GM12864 (cell line): Measurements from ENCODE around the gene VAMP1.
A peak's percentile ranks its signal among the peaks of the same experiment; 100 is the strongest.
"Not testable (repeated sequence)": the region's sequence is repeated elsewhere in the genome, so short reads cannot be mapped to it uniquely, and the experiment has no call there.

Experiments
- DNase-seq: peaks from one replicate; pipeline ENCODE4 v3.0.0-alpha.2; 2011; ENCODE audit warnings: low read depth
- H3K4me3 ChIP-seq: 2 replicates; pipeline ENCODE4 v1.5.1; 2011; ENCODE audit warnings: mild to moderate bottlenecking, low read depth, low read length, control low read depth
- TF ChIP-seq, protein P1 (sequence below): IDR thresholded peaks from 2 replicates; pipeline ENCODE4 v1.5.1; 2011; ENCODE audit warnings: low read depth, mild to moderate bottlenecking, moderate library complexity, low read length, control low read depth, inconsistent platforms; ENCODE audit errors: missing control alignments

The VAMP1 gene

DNA sequence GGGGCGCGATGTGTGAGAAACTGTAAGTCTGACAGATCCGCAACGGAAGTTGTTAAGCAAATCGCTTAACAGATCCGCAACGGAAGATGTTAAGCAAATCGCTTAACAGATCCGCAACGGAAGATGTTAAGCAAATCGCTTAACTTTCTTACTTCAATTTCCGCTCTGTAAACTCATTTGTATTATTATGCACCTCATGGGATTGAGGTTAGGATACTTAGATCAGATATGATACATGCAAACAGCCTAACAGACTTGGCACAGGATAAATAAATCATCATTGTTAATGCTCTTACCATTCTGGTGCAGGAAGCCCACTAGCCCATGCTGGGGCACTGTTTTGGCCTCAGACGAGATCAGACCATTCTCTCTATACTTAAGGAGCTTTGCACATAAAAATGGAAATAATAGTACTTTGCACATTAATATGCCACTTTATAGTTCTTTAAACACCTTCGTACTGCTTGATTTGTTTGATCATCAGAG is 23.8 kb upstream of the VAMP1 start:
- TF ChIP-seq, protein P1, sequence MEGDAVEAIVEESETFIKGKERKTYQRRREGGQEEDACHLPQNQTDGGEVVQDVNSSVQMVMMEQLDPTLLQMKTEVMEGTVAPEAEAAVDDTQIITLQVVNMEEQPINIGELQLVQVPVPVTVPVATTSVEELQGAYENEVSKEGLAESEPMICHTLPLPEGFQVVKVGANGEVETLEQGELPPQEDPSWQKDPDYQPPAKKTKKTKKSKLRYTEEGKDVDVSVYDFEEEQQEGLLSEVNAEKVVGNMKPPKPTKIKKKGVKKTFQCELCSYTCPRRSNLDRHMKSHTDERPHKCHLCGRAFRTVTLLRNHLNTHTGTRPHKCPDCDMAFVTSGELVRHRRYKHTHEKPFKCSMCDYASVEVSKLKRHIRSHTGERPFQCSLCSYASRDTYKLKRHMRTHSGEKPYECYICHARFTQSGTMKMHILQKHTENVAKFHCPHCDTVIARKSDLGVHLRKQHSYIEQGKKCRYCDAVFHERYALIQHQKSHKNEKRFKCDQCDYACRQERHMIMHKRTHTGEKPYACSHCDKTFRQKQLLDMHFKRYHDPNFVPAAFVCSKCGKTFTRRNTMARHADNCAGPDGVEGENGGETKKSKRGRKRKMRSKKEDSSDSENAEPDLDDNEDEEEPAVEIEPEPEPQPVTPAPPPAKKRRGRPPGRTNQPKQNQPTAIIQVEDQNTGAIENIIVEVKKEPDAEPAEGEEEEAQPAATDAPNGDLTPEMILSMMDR: peak; percentile 24
- DNase-seq: peak; percentile 8
- peak overlapping the region; percentile 90 for H3K4me3 ChIP-seq

DNA sequence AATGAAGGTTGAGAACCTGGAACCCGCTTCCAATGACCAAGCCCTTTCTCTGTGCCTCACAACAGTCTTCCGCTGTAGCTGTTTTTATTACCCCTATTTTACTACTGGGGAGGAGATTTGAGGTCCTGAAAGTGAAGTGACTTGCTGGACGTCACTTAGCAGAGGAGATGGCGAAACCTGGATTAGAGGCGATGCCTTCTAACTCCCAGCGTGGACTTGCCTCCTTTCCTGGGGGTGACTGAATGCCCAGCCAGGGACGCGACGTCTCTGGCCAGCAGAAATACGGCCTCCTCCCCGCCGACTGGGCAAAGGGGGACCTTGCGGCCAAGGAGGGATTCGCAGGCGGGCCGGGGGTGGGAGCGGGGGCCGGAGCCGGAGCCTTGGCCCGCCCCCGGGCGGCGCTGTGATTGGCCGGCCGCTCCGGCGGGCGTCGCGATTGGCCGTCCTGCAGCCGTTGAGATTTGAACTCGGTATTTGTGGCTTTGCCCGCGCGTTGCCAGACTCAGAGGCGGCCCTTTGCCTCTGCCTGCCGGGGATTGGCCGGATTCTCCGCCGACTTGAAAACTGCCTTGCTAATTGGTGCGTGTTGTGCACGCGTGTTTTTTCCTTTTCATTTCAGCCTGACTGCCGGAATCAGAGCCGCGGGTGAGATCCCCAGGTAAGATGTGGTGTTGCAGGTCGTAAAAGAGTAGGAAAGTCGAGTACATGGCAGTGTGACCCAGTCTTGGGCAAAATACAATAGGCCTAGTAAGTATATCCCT is 23.2 kb upstream of the VAMP1 start, which contains the start of gene NCAPD2:
Gene NCAPD2, plus strand, starts transcription at position 606 of the 761 bp plus-strand sequence. CDS start 997 bp downstream, outside the sequence.
- TF ChIP-seq, protein P1: peak; percentile 33
- peak; percentile 90 for DNase-seq
- peak within 1 kb of the TSS; percentile 90 for H3K4me3 ChIP-seq

DNA sequence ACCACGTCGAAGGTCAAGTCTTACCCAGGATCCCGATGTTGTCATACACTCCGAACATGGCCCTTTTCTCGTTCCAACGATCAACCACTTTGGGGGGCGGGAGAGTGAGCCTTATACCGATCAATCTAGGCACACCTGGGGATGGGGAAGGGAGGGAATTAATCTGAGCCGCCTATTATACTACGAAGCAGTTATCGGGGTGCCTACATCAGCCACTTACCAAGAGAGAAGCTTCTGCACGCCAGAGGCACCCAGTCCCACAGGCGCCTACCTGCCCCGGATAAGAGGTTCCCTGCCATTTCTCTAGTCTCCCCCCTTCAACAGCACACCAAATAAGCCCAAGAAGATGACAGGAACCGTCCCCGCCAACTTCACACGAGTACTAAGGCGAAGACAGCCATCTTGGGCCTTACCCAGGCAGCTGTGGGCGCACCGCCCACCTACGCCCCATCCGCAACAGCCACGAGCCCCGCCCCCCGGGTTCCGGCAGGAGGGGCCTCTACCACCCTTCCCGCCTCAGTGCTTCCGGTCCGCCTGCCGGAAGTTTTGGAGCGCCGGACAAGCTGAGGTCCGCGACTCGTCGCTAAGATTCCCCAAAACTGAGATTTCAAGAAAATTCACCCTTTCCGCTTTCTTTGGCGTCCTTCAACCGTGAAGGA is 22.5 kb upstream of the VAMP1 start, which contains the start of gene MRPL51:
Gene MRPL51, minus strand, starts transcription at position 425 of the 659 bp plus-strand sequence. Its CDS starts 126 bp downstream, at position 299.
- H3K4me3 ChIP-seq: peak within 1 kb of the TSS; percentile 90
- TF ChIP-seq, protein P1: no peak
- DNase-seq: peak; percentile 85

DNA sequence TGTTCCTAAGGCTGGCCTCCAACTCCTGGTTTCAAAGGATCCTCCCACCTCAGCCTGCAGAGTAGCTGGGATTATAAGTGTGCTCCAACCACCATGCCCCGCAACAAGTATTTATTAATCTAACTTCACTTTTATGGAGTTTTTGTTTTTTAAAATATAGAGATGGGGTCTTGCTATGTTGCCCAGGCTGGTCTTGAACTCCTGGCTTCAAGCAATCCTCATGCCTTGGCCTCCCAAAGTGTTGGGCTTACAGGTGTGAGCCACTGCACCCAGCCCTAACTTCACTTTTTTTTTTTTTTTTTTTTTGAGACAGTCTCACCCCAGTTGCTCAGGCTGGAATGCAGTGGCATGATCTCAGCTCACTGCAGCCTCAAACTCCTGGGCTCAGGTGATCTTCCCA is 20.2 kb upstream of the VAMP1 start:
- not testable (repeated sequence) for H3K4me3 ChIP-seq, DNase-seq

DNA sequence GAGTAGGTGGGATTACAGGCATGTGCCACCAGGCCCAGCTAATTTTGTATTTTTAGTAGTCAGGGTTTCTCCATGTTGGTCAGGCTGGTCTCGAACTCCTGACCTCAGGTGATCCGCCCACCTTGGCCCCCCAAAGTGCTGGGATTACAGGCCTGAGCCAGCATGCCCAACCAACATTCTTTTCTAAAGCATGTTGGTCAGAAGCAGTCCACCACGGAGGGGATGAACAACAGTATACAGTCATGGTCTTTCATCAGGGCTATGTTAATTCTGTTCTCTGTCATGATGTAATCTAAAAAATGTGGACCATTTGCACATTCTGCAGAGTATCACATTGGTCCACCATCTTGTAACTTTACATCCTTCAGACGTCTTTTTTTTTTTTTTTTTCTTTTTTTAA is 19.0 kb upstream of the VAMP1 start:
- no peak for DNase-seq
- TF ChIP-seq, protein P1: no peak
- H3K4me3 ChIP-seq: no peak overlapping the region

DNA sequence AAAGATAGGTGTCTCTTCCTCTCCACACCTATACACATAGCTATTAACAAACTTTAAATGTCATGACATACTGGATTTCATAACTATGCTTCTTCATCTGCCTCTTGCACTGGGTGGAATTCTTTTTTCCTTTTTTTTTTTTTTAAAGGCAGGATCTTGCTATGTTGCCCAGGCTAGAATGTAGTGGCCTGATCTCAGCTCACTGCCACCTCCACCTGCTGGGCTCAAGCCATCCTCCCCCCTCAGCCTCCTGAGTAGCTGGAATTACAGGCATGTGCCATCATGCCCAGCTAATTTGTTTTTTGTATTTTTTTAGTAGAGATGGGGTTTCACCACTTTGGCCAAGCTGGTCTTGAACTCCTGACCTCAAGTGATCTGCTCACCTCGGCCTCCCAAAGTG is 17.8 kb upstream of the VAMP1 start:
- TF ChIP-seq, protein P1: no peak

DNA sequence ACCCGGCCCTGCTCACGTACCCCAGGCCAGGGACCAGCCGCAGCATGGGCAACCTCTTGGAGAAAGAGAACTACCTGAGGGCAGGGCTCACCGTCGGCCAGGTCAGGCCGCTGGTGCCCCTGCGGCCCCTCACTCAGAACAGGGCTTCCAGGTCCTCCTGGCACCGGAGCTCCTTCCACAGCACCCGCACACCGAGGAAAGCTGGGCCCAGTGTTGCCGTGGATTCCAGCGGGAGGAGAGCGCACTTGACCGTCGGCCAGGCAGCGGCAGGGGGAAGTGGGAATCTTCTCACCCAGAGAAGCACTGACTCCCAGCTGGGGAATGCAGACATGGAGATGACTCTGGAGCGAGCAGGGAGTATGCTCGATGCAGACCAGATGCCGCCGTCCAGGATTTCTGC is 7.9 kb upstream of the VAMP1 start:
- no peak for DNase-seq
- TF ChIP-seq, protein P1: no peak

More for the DNA sequence above, 17.8 kb upstream of the VAMP1 start:
- no peak for DNase-seq
- no peak overlapping the region for H3K4me3 ChIP-seq

DNA sequence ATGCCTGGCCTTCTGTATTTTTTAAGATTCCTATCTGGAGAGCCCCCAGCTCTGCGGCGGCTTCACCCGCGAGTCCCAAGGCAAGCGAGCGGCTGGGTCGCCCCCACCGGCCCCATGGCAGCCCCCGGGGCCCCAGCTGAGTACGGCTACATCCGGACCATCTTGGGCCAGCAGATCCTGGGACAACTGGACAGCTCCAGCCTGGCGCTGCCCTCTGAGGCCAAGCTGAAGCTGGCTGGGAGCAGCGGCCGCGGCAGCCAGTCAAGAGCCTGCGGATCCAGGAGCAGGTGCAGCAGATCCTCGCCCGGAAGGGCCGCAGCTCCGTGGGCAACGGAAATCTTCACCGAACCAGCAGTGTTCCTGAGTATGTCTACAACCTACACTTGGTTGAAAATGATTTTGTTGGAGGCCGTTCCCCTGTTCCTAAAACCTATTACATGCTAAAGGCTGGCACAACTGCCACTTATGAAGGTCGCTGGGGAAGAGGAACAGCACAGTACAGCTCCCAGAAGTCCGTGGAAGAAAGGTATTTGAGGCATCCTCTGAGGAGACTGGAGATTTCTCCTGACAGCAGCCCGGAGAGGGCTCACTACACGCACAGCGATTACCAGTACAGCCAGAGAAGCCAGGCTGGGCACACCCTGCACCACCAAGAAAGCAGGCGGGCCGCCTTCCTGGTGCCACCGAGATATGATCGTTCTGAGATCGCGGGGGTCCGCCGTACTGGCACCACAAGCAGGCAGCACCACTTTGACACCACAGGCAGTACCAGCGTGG is 7.3 kb upstream of the VAMP1 start:
- DNase-seq, H3K4me3 ChIP-seq: not testable (repeated sequence)

More for the DNA sequence above, 7.9 kb upstream of the VAMP1 start:
- no peak overlapping the region for H3K4me3 ChIP-seq
